ENCODE data around the gene HDAC4.

HDAC4 gene

DNA sequence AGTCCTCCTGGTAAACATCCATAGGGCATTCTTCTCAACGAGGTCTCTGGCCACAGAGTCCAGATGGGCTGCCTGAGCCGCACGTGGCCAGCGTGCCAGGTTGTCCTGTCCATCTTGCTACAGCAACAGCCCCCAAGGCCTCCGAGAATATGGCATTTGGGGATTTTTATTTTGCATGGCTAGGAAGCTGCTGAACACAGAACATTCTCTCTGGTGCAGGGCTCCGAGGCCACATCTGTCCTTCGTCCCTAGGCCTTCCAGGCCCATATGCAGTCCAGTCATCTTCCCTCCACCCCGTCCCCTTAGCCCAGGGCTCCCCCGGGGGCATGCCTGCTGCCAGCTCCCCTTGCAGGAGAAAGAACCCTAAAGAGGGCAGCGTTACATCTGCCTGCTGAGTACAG, 2.3 kb downstream of the HDAC4 start:
- H3K4me2 ChIP-seq (ENCODE audit: low read depth, low read length, poor library complexity, severe bottlenecking) = no peak overlapping the region
- H3K9me3 ChIP-seq (ENCODE audit: insufficient read depth, low read length) = no peaks in the 10 kb centered on the region
- no peak overlapping the region for H3K27ac ChIP-seq (ENCODE audit: low read depth, low read length)
- H2AFZ ChIP-seq (ENCODE audit: low read depth, low read length, severe bottlenecking) = no peak overlapping the region
- no peaks in the 10 kb centered on the region for H3F3A ChIP-seq (ENCODE audit: insufficient read depth)
- H3K36me3 ChIP-seq (ENCODE audit: low read length) = no peaks in the 10 kb centered on the region
- H4K20me1 ChIP-seq (ENCODE audit: low read depth, low read length) = 0 out of 2 replicates have a peak, but pooled peaks cover 13% of the 10 kb centered on the region
- no peaks in the 10 kb centered on the region for H3K27me3 ChIP-seq (ENCODE audit: low read length)
- no peak overlapping the region for H3K4me3 ChIP-seq (ENCODE audit: insufficient read depth, low read length, poor library complexity, severe bottlenecking)
- TF ChIP-seq, protein P1, sequence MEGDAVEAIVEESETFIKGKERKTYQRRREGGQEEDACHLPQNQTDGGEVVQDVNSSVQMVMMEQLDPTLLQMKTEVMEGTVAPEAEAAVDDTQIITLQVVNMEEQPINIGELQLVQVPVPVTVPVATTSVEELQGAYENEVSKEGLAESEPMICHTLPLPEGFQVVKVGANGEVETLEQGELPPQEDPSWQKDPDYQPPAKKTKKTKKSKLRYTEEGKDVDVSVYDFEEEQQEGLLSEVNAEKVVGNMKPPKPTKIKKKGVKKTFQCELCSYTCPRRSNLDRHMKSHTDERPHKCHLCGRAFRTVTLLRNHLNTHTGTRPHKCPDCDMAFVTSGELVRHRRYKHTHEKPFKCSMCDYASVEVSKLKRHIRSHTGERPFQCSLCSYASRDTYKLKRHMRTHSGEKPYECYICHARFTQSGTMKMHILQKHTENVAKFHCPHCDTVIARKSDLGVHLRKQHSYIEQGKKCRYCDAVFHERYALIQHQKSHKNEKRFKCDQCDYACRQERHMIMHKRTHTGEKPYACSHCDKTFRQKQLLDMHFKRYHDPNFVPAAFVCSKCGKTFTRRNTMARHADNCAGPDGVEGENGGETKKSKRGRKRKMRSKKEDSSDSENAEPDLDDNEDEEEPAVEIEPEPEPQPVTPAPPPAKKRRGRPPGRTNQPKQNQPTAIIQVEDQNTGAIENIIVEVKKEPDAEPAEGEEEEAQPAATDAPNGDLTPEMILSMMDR (IDR thresholded peaks at IDR 0.05; ENCODE audit: insufficient read depth, low read length, poor library complexity, severe bottlenecking) = no peak
- TF ChIP-seq EZH2phosphoT487 (conservative IDR thresholded peaks at IDR 0.05; ENCODE audit: low read length) = no peak
- H3K79me2 ChIP-seq (ENCODE audit: insufficient read depth, low read length) = no peaks in the 10 kb centered on the region; the same call in 1 of the 2 replicates
- H3K9me2 ChIP-seq (replicated peaks; ENCODE audit: insufficient read depth, low read length) = no peaks in the 10 kb centered on the region
- H3K9ac ChIP-seq (ENCODE audit: low read length) = no peak overlapping the region

DNA sequence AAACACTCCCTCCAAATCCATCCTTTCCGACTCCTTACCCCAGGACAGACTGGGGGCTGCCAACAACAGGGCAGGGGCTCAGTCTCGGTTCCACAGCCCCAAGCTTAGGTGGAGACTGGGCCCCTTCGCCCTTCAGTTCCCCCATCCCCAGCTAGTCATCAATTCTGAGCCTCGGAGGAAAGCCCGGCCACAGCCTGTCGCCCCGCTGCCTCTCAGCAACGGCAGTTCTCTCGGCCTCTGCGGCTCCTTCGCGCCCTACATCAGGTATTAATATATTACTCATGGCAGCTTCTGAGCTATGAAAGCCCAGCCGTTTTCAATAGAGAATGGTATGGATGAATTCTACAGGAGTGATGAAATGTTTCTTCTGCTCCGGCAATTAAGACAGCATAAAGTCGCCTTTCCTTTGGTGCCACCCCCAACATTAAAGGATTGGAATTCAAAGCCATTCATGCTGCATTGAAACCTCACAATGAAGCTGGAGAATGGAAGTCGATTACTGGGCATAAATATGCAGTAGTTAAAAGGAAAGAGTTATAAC, 2.8 kb downstream of the HDAC4 start:
- Histone ChIP-seq H3K4me2 (ENCODE audit: low read depth, low read length, poor library complexity, severe bottlenecking) (no peak overlapping the region), H3K9me3 (ENCODE audit: insufficient read depth, low read length) (no peaks in the 10 kb centered on the region), H3K27ac (ENCODE audit: low read depth, low read length) (no peak overlapping the region), H4K20me1 (ENCODE audit: low read depth, low read length) (0 out of 2 replicates have a peak, but pooled peaks cover 13% of the 10 kb centered on the region), H3K27me3 (ENCODE audit: low read length) (no peaks in the 10 kb centered on the region), H3F3A (ENCODE audit: insufficient read depth) (no peaks in the 10 kb centered on the region), H3K4me3 (ENCODE audit: insufficient read depth, low read length, poor library complexity, severe bottlenecking) (no peak overlapping the region), H3K36me3 (ENCODE audit: low read length) (no peaks in the 10 kb centered on the region), H3K79me2 (ENCODE audit: insufficient read depth, low read length) (no peaks in the 10 kb centered on the region; the same call in 1 of the 2 replicates), H2AFZ (ENCODE audit: low read depth, low read length, severe bottlenecking) (no peak overlapping the region), H3K9ac (ENCODE audit: low read length) (no peak overlapping the region), H3K9me2 (replicated peaks; ENCODE audit: insufficient read depth, low read length) (no peaks in the 10 kb centered on the region)
- TF ChIP-seq EZH2phosphoT487 (conservative IDR thresholded peaks at IDR 0.05; ENCODE audit: low read length) = no peak
- TF ChIP-seq, protein P1 (IDR thresholded peaks at IDR 0.05; ENCODE audit: insufficient read depth, low read length, poor library complexity, severe bottlenecking) = no peak

DNA sequence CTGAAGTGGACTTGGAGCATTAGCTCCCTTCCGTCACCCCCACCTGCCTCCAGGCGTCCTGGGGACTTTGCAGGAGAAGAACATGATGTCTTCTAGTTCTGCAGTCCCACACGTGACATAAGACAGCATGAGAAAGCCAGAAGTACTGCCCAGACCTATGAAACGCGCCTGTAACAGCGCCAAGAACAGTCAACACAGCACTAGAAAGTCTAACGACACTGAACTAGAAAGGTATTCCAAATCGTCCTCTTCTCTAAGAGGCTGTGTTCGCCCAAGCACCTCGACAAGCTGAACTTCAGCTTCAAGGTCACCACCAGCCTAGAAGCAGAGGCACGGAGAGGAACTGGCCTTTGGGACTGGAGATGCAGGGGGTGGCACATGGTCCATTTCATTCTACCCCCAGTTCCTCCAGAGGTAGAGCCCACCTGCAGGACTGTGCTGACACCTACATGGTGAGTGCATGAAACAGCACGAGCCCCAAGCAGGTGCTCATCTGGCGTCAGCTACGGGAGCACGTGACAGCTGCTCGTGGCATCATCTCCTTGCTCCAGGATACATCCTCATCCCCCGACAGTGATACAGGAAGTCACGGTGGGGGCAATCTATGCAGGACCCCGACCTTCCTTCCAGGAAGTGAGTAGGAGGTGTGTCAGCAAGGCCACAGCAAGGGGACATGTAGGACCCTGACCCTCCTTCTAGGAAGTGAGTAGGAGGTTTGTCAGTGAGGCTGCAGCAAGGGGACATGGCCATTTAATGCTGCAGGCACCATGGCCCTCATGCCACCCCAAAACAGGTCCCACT, 3.7 kb downstream of the HDAC4 start:
- Histone ChIP-seq H3F3A (ENCODE audit: insufficient read depth) (no peaks in the 10 kb centered on the region), H3K79me2 (ENCODE audit: insufficient read depth, low read length) (no peaks in the 10 kb centered on the region; the same call in 1 of the 2 replicates), H3K9ac (ENCODE audit: low read length) (no peak overlapping the region), H3K9me3 (ENCODE audit: insufficient read depth, low read length) (no peaks in the 10 kb centered on the region), H3K36me3 (ENCODE audit: low read length) (no peaks in the 10 kb centered on the region), H3K27me3 (ENCODE audit: low read length) (no peaks in the 10 kb centered on the region), H4K20me1 (ENCODE audit: low read depth, low read length) (0 out of 2 replicates have a peak, but pooled peaks cover 13% of the 10 kb centered on the region), H2AFZ (ENCODE audit: low read depth, low read length, severe bottlenecking) (no peak overlapping the region), H3K9me2 (replicated peaks; ENCODE audit: insufficient read depth, low read length) (no peaks in the 10 kb centered on the region), H3K27ac (ENCODE audit: low read depth, low read length) (no peak overlapping the region), H3K4me3 (ENCODE audit: insufficient read depth, low read length, poor library complexity, severe bottlenecking) (no peak overlapping the region), H3K4me2 (ENCODE audit: low read depth, low read length, poor library complexity, severe bottlenecking) (no peak overlapping the region)
- TF ChIP-seq, protein P1 (IDR thresholded peaks at IDR 0.05; ENCODE audit: insufficient read depth, low read length, poor library complexity, severe bottlenecking) = no peak
- TF ChIP-seq EZH2phosphoT487 (conservative IDR thresholded peaks at IDR 0.05; ENCODE audit: low read length) = no peak
